Stimulated activated CD4-positive, alpha-beta T cell treated with anti-CD3 and anti-CD28 coated beads, Interleukin-12 subunit alpha, Interleukin-12 subunit beta, amount 100 ng/mL, for 4 hours (primary cell): ENCODE data around the gene FITM1.
A peak's percentile ranks its signal among the peaks of the same experiment; 100 is the strongest.

Source experiments
- DNase-seq: peaks from one replicate; pipeline ENCODE4 v3.0.0-alpha.2; 2020

Gene FITM1

GRCh38 chr14:24121210-24121609 is 9.2 kb upstream of the FITM1 start:
- no peak for DNase-seq

GRCh38 chr14:24122416-24122815 is 8.0 kb upstream of the FITM1 start:
- no peak for DNase-seq

DNA sequence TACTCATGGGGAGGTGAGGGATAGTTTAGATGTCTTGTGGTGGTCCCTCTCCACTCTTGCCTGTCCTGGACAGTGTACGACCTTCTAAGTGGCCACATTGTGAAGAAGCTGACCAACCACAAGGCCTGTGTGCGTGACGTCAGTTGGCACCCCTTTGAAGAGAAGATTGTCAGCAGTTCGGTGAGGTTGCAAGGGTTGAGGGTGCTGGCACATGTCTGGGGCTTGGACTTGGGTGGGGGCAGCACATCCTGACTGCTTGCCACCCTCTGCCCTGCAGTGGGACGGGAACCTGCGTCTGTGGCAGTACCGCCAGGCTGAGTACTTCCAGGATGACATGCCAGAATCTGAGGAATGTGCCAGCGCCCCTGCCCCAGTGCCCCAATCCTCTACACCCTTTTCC is 7.6 kb upstream of the FITM1 start:
- no peak for DNase-seq

DNA sequence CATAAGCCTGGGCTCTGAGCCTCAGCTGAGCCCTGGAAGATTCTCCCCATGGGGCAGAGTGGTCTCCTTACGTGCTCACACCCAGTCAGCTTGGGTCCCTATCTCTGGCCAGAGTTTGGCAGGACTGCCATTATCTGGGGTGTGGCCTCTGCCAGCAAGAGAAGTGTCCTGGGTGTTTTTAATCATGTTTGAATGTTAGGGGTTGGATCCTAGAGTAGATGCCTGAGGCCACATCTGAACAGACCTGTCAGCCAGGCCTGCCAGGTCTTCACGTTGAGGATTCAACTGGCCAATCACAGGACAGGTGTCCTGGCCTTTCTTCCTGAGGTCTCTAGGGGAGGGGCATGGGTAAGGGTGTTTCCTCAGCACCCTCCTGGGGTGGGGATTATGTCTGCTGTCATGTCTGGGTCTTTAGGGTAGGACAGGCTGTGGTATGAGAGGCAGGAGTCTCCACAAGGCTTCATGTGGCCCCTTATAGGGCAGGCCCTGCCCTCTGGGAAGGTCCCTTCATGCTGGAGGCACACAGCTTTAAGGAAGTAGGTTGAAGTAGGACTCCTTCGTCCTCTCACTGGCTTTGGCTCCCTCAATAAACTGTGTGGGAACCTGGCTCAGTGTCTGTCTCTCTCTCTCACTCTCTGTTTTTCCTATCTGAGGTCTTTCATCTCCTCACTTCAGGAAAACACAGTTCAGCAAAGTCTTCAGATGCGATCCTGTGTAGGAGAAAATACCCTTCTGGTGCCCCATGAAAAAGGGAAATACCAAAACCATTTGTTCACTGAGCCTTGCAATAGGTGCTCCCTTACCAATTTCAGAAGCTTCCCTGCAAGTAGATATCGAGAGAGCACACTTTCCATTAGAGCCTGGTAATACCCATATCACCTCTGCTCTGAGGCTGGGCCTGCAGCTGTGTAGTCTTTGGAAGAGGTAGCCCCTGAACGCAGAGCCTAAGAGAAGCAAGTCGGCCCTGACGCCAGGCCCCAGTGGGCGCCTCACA is 6.7 kb upstream of the FITM1 start:
- no peak for DNase-seq

GRCh38 chr14:24126939-24127338 is 3.5 kb upstream of the FITM1 start:
- no peak for DNase-seq

GRCh38 chr14:24127673-24128072 is 2.8 kb upstream of the FITM1 start:
- no peak for DNase-seq

- DNase-seq, result no peak
Observed at GRCh38 chr14:24129410-24129998, 955 bp upstream of the FITM1 start.

GRCh38 chr14:24130717-24131548 is 474 bp downstream of the FITM1 start:
- no peak for DNase-seq

DNA sequence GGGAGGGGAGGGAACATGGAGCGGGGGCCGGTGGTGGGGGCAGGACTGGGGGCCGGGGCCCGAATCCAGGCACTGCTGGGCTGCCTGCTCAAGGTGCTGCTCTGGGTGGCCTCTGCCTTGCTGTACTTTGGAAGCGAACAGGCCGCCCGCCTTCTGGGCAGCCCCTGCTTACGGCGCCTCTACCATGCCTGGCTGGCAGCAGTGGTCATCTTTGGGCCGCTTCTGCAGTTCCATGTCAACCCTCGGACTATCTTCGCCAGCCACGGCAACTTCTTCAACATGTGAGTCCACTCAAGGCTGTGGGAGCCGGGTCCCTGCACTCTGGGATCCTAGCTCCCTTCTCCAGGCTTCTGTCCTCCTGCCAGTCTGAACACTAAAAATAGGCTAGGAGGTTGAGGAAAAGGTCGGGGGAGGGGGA is 1.1 kb downstream of the FITM1 start:
- DNase-seq, result no peak

GRCh38 chr14:24132061-24132685 is 1.7 kb downstream of the FITM1 start:
- peak; percentile 21 for DNase-seq

DNA sequence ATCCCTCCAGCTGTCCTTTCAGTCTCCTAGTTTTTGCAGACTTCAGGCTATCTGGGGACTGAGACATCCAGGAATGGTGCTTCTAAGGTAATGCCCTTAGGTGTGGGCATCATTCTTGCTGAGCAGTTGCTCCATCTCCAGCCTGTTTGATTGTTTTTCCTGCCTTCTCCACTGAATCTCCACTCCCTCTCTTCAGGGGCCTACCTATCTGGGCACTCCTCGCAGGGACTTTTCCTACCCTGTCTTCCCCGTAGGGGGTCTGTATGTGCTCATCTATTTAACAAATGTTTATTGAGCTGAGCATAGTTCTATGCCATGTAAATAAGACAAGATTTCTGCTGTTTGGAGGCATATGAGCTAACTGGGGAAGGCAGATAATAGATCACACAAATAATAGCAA is 2.5 kb downstream of the FITM1 start:
- DNase-seq, result no peak

DNA sequence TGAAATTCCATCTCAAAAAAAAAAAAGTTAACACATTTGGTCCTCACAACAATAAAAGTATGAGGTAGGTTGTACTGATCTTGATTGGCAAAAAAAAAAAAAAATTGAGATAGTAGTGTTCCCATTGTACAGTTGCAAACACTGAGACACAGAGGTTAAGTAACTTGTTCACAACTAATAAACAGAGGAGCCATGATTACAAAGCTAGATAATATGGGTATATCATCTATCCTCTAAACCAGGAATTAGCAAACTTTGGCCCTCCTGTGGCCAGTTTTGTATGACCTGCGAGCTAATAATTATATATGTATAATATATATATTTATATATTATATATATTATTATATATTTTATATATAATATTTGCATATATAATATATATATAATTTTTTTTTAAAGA is 3.3 kb downstream of the FITM1 start:
- DNase-seq, result no peak

DNA sequence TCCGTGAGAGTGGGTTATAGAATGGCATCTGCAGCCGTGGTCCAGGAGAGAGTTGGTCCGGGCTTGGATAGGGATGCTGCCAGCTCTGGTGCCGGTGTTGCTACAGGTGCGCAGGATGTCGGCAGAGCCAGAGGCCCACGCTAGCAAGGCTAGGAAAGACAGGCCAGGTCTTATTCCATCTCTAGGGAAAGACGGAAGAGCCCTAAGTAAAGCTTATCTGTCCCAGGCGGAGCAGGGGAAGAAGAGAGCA is 5.0 kb downstream of the FITM1 start:
- no peak for DNase-seq

GRCh38 chr14:24135834-24136683 is 5.6 kb downstream of the FITM1 start, which contains the start of gene PSME1:
TSS of gene PSME1 (plus strand) at chr14:24136194. CDS start at chr14:24136263, 69 bp downstream.
- peak; percentile 94 for DNase-seq

DNA sequence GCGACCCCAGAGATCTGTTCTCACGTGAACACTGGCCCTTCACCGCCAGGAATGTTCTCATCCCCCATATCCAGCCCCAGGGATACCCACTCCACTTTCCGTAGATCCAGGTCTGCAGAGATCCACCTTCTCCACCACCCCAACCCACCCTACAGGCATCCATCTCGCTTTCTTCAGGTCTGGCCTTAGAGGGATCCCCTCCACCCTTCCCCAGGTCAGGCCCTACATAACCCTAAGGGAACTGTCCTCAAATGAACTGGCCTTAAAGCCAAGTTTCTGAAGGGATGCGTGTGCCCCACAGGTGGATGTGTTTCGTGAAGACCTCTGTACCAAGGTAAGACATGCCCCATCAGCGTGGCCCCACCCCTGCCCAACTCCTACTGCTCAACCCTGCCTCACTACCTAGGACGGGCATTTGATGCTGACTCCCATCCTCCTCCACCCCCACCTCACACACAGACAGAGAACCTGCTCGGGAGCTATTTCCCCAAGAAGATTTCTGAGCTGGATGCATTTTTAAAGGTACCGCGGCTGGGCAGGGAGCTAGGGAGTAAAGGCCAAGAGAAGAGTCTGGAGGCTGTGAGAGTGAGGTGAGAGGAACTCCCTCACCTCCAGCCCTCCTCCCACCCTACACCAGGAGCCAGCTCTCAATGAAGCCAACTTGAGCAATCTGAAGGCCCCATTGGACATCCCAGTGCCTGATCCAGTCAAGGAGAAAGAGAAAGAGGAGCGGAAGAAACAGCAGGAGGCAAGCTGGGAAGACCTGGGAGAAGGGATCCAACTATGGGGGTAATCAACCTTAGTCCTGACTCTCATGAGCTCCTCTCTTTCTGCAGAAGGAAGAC is 6.4 kb downstream of the FITM1 start:
- DNase-seq, result no peak

DNA sequence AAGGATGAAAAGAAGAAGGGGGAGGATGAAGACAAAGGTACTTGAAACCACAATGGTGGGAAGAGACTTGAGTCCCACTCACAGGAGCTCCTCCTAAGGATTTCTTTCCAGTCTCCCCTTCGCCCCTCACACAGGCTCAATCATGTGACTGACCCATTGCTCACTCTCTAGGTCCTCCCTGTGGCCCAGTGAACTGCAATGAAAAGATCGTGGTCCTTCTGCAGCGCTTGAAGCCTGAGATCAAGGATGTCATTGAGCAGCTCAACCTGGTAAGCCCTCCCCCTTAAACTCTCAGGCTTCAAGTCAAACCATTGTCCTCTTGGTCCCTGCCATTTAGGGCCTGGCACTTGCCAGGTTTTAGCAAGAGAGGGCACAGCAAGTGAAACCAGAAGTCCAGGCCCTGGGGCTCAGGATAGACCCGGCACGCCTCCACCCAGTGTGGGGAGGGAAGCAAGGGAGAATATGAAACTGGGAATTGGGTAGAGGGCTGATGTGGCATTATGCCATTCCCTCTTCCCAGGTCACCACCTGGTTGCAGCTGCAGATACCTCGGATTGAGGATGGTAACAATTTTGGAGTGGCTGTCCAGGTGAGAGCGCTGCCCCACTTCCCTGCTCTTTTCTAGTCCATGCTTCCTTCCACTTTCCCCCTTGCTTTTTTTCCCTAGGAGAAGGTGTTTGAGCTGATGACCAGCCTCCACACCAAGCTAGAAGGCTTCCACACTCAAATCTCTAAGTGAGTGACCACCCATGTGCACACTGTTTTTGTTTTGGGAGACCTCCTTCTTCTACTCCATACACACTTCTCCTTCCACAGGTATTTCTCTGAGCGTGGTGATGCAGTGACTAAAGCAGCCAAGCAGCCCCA is 7.3 kb downstream of the FITM1 start:
- no peak for DNase-seq

DNA sequence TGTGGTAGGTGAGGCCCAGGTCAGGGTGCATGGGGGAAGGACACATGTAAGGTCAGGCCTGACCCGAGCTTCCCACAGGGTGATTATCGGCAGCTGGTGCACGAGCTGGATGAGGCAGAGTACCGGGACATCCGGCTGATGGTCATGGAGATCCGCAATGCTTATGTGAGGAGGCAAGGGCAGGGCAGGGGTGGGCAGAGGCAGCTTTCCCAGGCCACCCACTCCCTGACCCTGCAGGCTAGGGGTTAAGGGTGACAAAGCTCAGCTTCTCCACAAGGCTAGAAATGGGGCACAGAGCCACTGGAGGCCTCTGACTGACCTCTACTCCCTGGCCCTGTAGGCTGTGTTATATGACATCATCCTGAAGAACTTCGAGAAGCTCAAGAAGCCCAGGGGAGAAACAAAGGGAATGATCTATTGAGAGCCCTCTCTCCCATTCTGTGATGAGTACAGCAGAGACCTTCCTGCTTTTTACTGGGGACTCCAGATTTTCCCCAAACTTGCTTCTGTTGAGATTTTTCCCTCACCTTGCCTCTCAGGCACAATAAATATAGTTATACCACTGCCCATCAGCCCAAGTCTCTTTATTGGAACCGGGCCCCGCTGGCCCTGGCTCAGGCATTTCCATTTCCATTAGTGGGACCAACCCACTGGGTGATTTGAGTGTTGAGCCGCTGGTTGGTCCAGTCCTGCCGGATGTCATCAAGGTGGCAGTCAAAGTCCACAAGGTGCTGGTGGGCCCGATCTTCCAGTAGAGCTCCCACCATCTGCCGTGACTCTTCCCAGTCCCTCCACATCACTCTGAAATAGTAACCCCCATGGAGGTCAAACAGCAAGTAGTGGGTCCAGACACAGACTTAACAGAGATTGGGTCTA is 8.2 kb downstream of the FITM1 start:
- DNase-seq, result no peak

DNA sequence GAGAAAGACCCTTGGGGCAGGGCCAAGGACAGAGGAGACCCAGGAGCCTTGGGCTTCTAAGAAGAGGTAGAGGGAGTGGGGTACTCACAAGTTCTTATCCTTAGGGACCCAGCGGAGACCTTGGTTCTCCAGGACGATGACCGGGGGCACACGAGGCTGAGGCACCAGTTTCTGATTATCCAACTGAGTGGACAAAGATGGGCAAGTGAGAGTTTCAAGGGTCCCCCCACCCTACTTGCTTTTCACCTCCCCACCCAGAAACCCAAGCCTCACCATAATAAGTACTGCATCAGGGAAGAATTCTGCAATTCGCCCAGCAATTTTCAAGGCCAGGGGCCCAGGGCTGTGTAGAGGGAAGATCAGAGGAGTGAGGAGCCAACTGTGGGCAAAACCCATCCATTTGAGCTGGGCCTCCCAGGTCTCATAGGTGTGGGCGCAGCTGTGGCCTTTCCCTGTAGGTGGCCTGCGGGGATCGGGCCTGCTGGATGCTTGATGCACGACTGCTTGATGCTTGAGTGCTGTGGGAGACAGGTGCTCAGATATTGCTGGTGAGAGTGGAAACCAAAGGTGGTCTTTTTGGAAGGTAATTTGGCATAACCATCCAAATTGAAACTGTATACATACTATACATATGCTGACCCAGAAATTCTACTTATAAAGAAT is 8.9 kb downstream of the FITM1 start:
- no peak for DNase-seq
